ENCODE measurements around the gene B4GALNT2.

- no peak for TF ChIP-seq CREB5 (CRISPR knock-in tag; IDR thresholded peaks at IDR 0.05; ENCODE audit: low read depth)
- TF ChIP-seq ARNTL (CRISPR knock-in tag; IDR thresholded peaks at IDR 0.05; ENCODE audit: borderline replicate concordance, low read depth) = no peak
- TF ChIP-seq PPARA (CRISPR knock-in tag; IDR thresholded peaks at IDR 0.05; ENCODE audit: borderline replicate concordance) = no peak
- TF ChIP-seq PATZ1 (CRISPR knock-in tag; IDR thresholded peaks at IDR 0.05; ENCODE audit: borderline replicate concordance) = no peak
- no peak for TF ChIP-seq RARB (CRISPR knock-in tag; IDR thresholded peaks at IDR 0.05)
Measured at GRCh38 chr17:49086649-49087048, 45.9 kb upstream of the B4GALNT2 start.
